DND-41 (cell line): ENCODE results near the gene USP8.

Experiments used
- EZH2 ChIP-seq: IDR thresholded peaks from 3 replicates; pipeline ENCODE4 v1.6.1; 2012; ENCODE audit warnings: borderline replicate concordance, low read depth, mild to moderate bottlenecking, moderate library complexity, low read length, inconsistent platforms; ENCODE audit not compliant: severe bottlenecking
- TF ChIP-seq, protein P1 (sequence below): IDR thresholded peaks from 2 replicates; pipeline ENCODE4 v1.5.1; 2012; ENCODE audit warnings: borderline replicate concordance, low read length, moderate library complexity, mild to moderate bottlenecking; ENCODE audit not compliant: poor library complexity, severe bottlenecking; ENCODE audit errors: extremely low read depth

DNA sequence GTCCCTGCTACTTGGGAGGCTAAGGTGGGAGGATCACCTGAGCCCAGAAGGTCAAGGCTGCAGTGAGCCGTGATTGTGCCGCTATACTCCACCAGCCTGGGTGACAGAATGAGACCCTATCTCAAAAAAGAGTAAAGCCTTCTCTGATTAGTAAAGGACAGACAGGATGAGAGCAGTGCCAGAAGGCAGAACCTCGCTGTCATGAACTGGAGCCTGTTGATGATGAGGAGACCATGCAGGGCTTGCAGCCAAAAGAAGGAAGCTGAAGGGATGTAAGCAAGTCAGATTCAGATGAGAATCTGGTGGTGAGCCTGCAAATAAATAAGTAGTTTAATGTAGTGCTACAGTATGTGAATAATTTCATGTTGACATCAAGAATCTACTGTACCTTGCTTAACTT is 69.4 kb downstream of the USP8 start:
- TF ChIP-seq, protein P1, sequence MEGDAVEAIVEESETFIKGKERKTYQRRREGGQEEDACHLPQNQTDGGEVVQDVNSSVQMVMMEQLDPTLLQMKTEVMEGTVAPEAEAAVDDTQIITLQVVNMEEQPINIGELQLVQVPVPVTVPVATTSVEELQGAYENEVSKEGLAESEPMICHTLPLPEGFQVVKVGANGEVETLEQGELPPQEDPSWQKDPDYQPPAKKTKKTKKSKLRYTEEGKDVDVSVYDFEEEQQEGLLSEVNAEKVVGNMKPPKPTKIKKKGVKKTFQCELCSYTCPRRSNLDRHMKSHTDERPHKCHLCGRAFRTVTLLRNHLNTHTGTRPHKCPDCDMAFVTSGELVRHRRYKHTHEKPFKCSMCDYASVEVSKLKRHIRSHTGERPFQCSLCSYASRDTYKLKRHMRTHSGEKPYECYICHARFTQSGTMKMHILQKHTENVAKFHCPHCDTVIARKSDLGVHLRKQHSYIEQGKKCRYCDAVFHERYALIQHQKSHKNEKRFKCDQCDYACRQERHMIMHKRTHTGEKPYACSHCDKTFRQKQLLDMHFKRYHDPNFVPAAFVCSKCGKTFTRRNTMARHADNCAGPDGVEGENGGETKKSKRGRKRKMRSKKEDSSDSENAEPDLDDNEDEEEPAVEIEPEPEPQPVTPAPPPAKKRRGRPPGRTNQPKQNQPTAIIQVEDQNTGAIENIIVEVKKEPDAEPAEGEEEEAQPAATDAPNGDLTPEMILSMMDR, result no peak
- no peak for TF ChIP-seq EZH2
